Smooth muscle cell (in vitro differentiated cells): ENCODE results near the gene DGKI. TPM values are rescaled to one million over a fixed set of nuclear protein-coding genes. Genes with fewer than 3 reads are reported as not detected.

ENCODE experiments used
- DNase-seq: peaks from one replicate; lab custom pipeline; 2025; ENCODE audit not compliant: unreplicated experiment; lab: John Stamatoyannopoulos, UW
- H2AFZ ChIP-seq: fragments of 200-600 bp; sonication (generic); 2 replicates; pipeline ENCODE4 v1.6.0; 2016; ENCODE audit warnings: antibody characterized with exemption, low read depth, mild to moderate bottlenecking
- H3F3A ChIP-seq: fragments of 200-600 bp; sonication (generic); 2 replicates; pipeline ENCODE4 v1.6.0; 2017; ENCODE audit warnings: antibody characterized with exemption, low read depth
- H3K27ac ChIP-seq: fragments of 200-600 bp; sonication (generic); 2 replicates; pipeline ENCODE4 v1.5.1; 2016; ENCODE audit warnings: low read depth, mild to moderate bottlenecking
- H3K27me3 ChIP-seq: fragments of 200-600 bp; sonication (generic); 2 replicates; pipeline ENCODE4 v1.6.1; 2016; ENCODE audit warnings: low read depth, mild to moderate bottlenecking
- H3K36me3 ChIP-seq: fragments of 200-600 bp; sonication (generic); 2 replicates; pipeline ENCODE4 v1.5.1; 2016; ENCODE audit warnings: low read depth
- H3K4me1 ChIP-seq: fragments of 200-600 bp; sonication (generic); 2 replicates; pipeline ENCODE4 v1.5.1; 2016; ENCODE audit warnings: low read depth
- H3K4me2 ChIP-seq: fragments of 200-600 bp; sonication (generic); 2 replicates; pipeline ENCODE4 v1.6.0; 2016; ENCODE audit warnings: mild to moderate bottlenecking
- H3K4me3 ChIP-seq: fragments of 200-600 bp; sonication (generic); 2 replicates; pipeline ENCODE4 v1.5.1; 2016; ENCODE audit warnings: mild to moderate bottlenecking
- H3K79me2 ChIP-seq: fragments of 200-600 bp; sonication (generic); 2 replicates; pipeline ENCODE4 v1.6.0; 2016; ENCODE audit warnings: low read depth, mild to moderate bottlenecking
- H3K9ac ChIP-seq: fragments of 200-600 bp; sonication (generic); 2 replicates; pipeline ENCODE4 v1.6.0; 2016; ENCODE audit warnings: low read depth
- H3K9me3 ChIP-seq: fragments of 200-600 bp; sonication (generic); replicated peaks from 2 replicates; pipeline ENCODE4 v1.5.1; 2016; ENCODE audit warnings: low read depth
- H4K20me1 ChIP-seq: fragments of 200-600 bp; sonication (generic); 2 replicates; pipeline ENCODE4 v1.6.0; 2016; ENCODE audit warnings: low read depth
- WGBS: methylation state at CpG from one replicate; pipeline ENCODE4 v1.1.7; 2016; ENCODE audit warnings: low lambda C conversion rate; 5-methylcytosine and 5-hydroxymethylcytosine counted together
- polyA plus RNA-seq: library from polyadenylated mRNA; unstranded; fragments of >200 nt; fragmentation: Nextera tagmentation; extraction: Ambion mirVana; gene quantifications from 2 replicates; pipeline ENCODE4 v1.2.1, GENCODE V29; 2016
- total RNA-seq: library from RNA; depleted of rRNA; stranded (reverse); fragments of >200 nt; gene quantifications from 2 replicates; pipeline ENCODE4 v1.2.3, GENCODE V29; 2014
- TF ChIP-seq, protein P1 (sequence below): fragments of 200-600 bp; sonication (generic); IDR thresholded peaks from 2 replicates; pipeline ENCODE4 v1.5.1; 2017; ENCODE audit warnings: borderline replicate concordance, mild to moderate bottlenecking, antibody characterized with exemption; ENCODE audit not compliant: insufficient read depth, poor library complexity, severe bottlenecking

DGKI gene
- total and polyA plus RNA-seq, 2 experiments from 2014 or later: 2.5 to 6.2 TPM

DNA sequence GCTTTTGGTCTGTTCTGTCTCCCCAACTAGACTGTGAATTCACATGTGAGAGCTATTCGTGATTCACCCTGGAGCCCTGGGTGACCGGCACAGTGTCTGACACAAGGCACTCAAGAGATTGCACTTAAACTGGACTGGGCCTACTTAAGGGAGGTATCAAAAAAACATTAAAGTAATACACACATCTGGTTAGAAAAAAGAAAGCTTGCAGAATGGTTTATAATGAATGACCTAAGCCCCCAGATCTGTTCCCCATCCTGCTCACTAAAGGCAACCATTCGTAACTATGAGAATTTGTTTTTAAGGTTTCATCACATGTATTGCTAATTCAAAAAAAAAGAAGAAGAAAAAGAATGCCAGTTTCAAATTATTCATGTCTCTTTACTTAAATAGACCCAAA, 74.5 kb downstream of the DGKI start:
- Histone ChIP-seq H2AFZ (no peak overlapping the region), H3K9ac (peak overlapping the region; percentile 83), H3F3A (no peaks in the 10 kb centered on the region), H3K27ac (peak overlapping the region; percentile 93), H3K27me3 (no peaks in the 10 kb centered on the region), H3K79me2 (no peaks in the 10 kb centered on the region), H3K4me2 (peak overlapping the region; percentile 42), H3K4me3 (no peak overlapping the region), H3K9me3 (no peaks in the 10 kb centered on the region), H3K36me3 (no peaks in the 10 kb centered on the region), H4K20me1 (no peaks in the 10 kb centered on the region), H3K4me1 (no peaks in the 10 kb centered on the region)
- DNase-seq: no peak
- 63% methylated on average over 3 of the region's 3 CpGs for WGBS
- TF ChIP-seq, protein P1, sequence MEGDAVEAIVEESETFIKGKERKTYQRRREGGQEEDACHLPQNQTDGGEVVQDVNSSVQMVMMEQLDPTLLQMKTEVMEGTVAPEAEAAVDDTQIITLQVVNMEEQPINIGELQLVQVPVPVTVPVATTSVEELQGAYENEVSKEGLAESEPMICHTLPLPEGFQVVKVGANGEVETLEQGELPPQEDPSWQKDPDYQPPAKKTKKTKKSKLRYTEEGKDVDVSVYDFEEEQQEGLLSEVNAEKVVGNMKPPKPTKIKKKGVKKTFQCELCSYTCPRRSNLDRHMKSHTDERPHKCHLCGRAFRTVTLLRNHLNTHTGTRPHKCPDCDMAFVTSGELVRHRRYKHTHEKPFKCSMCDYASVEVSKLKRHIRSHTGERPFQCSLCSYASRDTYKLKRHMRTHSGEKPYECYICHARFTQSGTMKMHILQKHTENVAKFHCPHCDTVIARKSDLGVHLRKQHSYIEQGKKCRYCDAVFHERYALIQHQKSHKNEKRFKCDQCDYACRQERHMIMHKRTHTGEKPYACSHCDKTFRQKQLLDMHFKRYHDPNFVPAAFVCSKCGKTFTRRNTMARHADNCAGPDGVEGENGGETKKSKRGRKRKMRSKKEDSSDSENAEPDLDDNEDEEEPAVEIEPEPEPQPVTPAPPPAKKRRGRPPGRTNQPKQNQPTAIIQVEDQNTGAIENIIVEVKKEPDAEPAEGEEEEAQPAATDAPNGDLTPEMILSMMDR: no peak

DNA sequence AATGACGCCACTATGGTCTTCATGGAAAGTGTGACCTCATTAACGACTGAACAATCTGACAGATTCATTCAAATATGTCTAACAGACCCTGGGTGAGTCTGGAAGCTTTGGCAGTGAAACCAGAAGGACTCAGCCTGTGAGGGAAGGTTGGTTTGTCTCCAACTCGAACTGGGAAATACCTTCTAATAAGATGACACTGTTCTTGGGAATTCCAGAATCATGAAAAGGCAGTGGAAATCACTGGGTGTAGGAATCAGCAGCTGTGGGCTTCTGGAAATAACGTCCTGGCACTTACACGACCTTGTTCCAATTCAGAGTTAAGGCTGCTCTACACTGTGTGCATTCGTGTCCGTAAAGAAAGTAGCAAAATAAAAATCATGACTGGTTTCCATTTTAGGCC, 75.1 kb downstream of the DGKI start:
- no peak overlapping the region for H3K4me3 ChIP-seq
- DNase-seq: no peak
- no peaks in the 10 kb centered on the region for H3K36me3 ChIP-seq
- H3K9me3 ChIP-seq: no peaks in the 10 kb centered on the region
- H3K27me3 ChIP-seq: no peaks in the 10 kb centered on the region
- H3K4me1 ChIP-seq: no peaks in the 10 kb centered on the region
- no peaks in the 10 kb centered on the region for H4K20me1 ChIP-seq
- peak overlapping the region; percentile 93 for H3K27ac ChIP-seq
- no peaks in the 10 kb centered on the region for H3F3A ChIP-seq
- WGBS: 55% methylated on average over 7 of the region's 7 CpGs
- TF ChIP-seq, protein P1: no peak
- no peaks in the 10 kb centered on the region for H3K79me2 ChIP-seq
- H3K9ac ChIP-seq: peak overlapping the region; percentile 83
- H3K4me2 ChIP-seq: peak overlapping the region; percentile 42
- H2AFZ ChIP-seq: no peak overlapping the region

DNA sequence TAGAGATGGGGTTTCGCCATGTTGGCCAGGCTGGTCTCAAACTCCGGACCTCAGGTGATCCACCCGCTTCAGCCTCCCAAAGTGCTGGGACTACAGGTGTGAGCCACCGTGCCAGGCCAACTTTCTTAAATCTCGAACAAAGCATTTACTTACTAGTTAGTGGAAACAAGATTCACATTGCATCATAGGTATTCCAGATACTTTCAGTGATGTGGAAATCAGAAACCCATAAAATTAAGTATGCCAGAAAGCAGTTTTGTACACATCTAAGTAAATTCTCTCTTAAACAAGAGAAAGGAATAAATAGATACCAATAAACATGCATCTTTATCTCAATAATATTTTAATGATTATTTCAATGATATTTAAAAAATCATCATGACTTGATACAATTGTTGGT, 75.5 kb downstream of the DGKI start:
- Histone ChIP-seq H3K36me3 (no peaks in the 10 kb centered on the region), H3K4me1 (no peaks in the 10 kb centered on the region), H3K9ac (peak overlapping the region; percentile 48), H4K20me1 (no peaks in the 10 kb centered on the region), H3K27me3 (no peaks in the 10 kb centered on the region), H3K4me2 (no peak overlapping the region), H3K9me3 (no peaks in the 10 kb centered on the region), H2AFZ (no peak overlapping the region), H3K4me3 (no peak overlapping the region), H3F3A (no peaks in the 10 kb centered on the region), H3K27ac (peak overlapping the region; percentile 93), H3K79me2 (no peaks in the 10 kb centered on the region)
- no peak for DNase-seq
- 95% methylated on average over 5 of the region's 5 CpGs for WGBS
- TF ChIP-seq, protein P1: no peak

DNA sequence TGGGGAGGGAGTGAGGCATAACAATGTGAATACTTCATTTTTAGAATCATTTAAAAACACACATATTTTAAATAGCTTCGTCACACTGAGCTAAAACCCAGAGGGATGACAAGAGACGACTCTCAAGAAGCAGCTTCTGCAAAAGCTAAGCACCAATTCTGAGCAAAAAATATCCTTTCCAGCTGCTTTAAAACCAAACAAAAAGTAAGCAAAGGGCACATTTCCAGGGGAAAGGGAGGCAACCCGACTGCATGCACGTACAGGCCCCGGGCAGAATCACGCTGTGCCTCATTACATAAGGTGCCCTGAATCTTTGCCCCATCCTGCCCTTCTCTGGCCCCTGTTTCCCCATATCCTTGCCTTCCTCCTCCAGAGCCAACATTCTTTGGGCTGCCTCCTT, 78.4 kb downstream of the DGKI start:
- DNase-seq: no peak
- Histone ChIP-seq H3K4me1 (no peaks in the 10 kb centered on the region), H3K9ac (no peak overlapping the region), H2AFZ (no peak overlapping the region), H3K9me3 (no peaks in the 10 kb centered on the region), H3F3A (no peaks in the 10 kb centered on the region), H3K4me2 (no peak overlapping the region), H3K36me3 (no peaks in the 10 kb centered on the region), H3K27ac (no peak overlapping the region), H3K27me3 (no peaks in the 10 kb centered on the region), H3K4me3 (no peak overlapping the region), H4K20me1 (no peaks in the 10 kb centered on the region), H3K79me2 (no peaks in the 10 kb centered on the region)
- TF ChIP-seq, protein P1: no peak
- 77% methylated on average over 6 of the region's 6 CpGs for WGBS
